Measurements from ENCODE around the gene RPS3A.
"Not testable (repeated sequence)": the region's sequence is repeated elsewhere in the genome, so short reads cannot be mapped to it uniquely, and the experiment has no call there.

RPS3A gene

DNA sequence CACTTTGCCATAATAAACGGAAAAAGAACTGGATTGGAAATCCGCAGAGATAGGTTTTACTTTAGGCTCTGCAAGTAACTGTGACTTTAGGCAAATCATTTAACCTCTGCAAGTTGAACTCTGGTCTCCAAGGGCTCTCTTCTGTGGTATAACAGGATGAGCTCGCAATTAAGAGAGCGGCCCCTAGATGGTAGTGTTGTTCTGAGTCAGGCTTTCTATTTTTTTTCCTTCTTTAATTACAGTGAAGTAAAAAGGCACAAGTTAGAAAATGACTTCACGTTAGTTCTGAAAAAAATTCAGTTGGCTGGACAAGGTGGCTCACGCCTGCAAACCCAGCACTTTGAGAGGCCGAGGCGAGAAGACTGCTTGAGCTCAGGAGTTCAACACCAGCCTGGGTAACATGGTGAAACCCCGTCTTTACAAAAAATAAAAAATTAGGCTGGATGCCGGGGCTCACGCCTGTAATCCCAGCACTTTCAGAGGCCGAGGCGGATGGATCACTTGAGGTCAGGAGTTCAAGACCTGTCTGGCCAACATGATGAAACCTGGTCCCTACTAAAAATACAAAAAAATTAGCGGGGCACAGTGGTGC is 18.0 kb downstream of the RPS3A start:
- DNase-seq: no peak

DNA sequence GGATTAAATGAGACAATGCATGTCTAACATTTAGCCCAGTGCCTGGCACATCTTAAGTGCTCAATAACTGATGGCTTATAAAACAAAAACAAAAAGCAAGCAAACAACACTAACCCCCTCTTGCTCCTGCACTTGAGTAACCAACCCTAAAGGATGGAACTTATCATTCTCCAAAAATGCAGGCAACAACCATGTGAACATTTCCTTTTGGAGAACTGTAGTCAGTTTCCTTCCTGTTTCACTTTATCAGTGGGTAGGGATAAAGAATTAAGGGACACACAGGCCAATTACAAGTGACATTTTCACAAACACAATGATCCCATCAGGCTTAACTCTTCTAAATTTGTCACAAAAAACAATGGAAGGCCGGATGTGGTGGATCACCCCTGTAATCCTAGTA is 30.4 kb downstream of the RPS3A start:
- no peak for DNase-seq

DNA sequence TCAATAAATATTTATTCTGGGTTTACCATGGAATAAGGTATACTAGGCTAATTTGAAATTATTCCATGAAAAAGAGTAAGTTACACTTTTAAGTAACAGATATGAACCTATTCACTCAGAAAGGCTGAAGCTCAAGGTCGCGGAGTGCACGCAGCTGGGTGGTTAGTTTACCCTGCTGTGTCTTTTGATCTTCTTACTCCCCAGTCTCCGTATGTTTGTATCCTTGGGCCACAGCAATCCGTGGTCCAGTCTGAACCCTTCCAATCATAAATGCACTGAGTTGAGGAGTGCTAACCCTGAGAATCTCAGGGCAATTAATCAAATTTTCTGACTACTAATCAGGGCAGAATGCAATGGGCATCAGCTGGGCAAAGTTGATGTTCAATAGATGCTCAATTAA is 33.9 kb downstream of the RPS3A start:
- no peak for DNase-seq

DNA sequence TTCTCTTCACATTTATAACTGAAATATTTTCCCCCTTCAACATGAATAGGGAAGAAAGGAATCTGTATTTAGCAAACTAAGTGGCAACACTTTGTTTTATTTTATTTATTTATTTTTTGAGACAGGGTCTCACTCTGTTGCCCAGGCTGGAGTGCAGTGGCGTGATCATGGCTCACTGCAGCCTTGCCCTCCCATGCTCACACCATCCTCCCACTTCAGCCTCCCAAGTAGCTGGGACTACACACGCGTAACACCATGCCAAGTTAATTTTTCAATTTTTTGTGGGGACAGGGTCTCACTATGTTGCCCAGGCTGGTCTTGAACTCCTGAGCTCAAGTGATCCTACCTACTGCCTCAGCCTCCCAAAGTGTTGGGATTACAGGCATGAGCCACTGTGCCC is 36.6 kb downstream of the RPS3A start:
- not testable (repeated sequence) for DNase-seq

DNA sequence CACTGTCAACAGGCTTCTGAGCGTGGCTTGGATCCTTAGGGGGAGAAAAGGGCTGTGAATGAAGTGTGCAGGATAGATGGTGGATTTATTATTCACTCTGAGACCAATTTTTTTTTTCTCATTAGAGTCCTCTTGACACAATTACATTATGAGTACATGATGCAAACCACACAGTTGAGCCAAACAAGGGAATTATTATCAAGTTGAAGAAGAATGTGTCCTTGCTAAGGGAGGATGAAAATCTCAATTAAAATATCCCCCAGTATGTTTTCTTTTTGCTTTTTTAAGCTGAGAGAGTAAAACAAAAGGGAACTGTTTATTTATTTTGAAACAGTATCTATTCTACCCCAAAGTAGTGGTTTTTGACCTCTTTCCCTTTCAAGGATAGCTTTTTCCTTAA is 40.4 kb downstream of the RPS3A start:
- no peak for DNase-seq

DNA sequence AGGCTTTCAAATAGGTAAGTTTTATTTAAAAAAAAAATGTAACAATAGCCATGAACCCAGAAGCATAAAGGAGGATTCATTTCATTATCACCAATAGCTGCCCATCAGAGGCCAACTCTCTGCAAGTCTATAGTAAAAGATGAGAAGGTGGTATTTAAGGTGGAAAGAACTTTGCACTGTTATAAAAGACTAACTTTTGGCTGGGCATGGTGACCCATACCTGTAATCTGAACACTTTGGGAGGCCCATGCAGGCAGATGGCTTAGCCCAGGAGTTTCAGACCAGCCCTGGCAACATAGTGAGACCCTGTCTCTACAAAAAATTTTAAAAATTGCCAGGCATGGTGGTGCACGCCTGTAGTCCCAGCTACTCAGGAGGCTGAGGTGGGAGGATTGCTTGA is 43.3 kb downstream of the RPS3A start:
- no peak for DNase-seq

DNA sequence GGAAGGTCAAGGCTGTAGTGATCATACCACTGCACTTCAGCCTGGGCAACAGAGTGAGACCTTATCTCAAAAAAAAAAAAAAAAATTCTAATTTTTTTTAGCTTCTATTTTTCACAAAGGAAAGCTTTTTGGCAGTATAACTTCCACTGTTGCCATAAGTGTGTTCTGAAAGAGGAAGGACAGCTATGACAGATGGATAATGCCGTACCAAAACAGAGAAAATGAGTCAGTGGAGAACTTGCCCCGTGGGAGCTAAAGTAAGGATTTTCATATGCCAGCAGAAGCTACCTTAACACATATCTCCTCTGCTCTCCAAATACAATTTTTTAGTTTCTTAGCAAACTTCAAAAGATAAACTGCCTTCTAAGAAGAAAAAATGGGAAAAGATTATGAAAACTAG is 43.7 kb downstream of the RPS3A start:
- no peak for DNase-seq

DNA sequence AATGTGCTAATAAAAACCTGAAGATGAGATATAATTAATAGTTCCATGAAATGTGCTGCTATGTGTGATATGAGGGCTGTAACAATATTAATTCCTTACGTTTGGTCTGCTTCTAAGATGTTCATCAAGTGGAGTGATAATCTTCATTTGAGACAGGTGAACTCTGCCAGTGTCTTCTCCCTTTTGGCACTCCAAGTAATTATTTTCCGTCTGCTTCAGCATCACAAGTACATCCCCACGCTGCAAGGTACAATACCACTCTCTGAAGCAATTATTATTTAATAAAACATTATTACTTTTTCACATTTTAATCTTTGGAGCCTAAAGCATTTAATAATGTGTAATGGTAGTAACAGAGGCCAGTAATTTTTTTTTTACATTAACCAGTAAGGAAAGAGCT is 44.4 kb downstream of the RPS3A start:
- no peak for DNase-seq

DNA sequence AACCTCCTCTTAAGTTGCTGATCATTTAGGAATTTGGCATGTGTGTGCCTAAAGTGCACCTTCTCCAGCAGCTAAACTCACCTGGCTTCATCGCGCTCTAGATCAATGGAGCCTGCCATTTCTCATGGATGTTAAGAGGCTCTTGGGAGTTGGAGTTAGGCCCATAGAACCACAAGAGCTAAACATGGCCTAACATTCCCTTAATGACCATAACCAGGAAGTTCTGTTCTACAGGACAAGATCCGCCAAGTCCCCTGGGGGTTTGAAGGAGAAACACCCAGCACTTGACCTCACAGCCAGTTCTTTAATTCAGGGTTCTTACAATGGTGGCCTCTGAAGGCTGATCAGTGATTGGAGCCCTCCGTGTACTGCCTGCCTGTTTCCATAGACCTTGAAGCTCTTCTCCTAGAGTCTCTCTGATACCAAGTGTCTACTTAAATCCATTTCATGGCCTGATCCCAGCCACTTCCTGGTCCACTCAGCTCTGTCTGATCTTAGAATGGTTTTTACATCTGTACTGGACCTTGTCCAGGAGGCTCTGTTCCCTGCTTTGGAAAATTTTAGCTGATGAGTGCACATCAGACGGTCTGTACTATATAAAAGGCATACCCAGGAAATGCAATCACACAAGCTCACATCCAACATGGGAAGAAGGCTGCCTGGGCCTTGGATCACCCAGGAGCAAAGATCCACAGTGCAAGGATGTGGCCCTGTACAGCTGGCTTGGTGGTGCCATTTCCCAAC is 45.1 kb downstream of the RPS3A start:
- DNase-seq: no peak

DNA sequence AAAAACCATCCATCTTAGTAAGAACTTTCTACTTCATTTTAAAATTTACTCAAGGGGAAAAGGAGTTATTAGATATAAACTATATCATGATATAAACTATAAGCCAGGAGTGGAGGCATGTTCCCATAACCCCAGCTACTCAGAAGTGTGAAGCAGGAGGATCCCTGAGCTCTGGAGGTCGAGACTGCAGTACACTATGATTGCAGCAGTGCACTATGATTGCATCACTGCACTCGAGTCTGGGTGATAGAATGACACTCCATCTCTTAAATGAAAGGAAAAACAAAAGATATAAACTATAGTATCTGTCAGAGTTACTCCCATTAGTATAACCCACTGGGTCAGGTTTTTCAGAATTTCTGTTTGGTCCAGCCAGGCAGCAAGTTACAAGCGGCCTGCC is 47.6 kb downstream of the RPS3A start:
- DNase-seq: no peak

DNA sequence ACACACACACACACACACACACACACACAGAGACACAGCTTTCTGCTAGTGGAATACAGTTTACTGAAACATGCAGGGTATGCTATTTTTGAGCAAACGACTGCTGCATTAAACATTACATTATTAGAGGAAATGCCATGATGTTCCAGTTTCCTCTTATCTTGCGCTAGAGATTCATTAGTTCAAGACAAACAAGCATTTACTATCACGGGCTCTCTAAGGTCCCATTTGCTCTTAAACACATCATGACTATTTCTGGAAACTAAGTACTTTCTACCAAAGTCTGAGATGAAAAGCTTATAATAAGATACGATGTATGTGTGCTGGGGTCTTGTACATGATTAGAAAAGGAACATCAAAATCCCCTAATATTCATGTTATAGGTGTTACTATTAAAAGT is 48.8 kb downstream of the RPS3A start:
- DNase-seq: no peak

DNA sequence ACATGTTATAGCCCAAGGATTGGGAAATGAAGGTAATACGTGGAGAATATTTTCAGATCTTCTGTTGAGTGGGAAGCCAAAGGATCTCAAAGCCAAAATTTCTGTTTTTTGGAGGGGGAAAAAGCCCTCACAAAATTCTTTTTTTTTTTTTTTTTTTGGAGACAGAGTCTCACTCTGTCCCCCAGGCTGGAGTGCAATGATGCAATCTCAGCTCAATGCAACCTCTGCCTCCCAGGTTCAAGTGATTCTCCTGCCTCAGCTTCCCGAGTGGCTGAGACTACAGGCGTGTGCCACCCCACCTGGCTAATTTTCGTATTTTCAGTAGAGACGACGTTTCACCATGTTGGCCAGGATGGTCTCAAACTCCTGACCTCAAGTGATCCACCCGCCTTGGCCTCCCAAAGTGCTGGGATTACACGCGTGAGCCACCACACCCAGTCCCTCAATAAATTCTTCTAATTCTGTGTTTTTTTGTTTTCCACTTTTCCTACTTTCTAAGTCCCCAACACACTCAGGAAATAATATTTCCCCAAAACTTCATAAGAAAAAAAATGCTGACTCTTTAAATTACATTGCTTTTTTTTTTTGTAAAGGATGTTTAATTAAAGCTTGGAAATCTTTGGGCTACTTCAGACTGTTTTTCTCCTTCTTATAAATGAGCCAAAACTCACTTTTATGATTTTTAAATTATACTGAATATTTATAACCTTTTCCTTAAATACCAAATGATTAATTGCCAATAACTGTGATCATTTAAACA is 51.6 kb downstream of the RPS3A start:
- no peak for DNase-seq

DNA sequence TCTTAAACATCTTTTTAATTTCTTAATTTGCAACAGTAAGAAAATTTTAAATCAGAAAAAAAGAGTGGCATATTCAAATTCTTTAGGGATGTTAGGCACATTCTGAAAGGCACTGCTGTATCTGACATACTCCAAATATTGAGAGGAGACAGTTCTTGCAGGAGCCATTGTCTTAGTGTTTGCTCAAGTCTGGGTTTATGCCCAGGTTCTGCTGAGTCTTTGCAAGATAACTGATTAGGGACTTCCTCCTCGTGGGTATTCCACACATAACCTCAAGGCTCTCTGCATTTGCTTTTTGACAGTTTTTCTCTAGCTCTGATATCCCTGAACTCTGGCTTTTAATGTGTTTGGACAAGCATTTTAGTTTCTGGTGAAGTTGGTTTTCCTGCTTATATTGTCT is 52.6 kb downstream of the RPS3A start:
- no peak for DNase-seq

DNA sequence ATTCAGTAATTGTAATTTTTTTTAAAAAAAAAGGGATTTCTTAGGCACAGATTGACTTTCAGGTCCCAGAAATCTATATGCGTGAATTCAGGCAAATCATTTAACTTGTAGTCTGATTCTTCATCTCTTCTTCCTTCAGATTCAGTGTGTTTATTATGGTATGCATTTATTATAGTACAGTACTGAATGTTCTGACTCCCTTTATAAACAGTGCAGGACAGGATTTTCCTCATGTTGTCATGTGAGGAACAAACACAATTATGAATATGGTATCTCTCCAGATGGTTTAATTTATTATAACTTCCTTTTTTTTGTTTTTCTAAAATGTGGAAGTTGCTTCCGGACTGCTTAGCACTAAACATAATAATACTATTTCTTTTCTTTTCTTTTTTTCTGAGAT is 54.2 kb downstream of the RPS3A start:
- no peak for DNase-seq
